Measurements from ENCODE around the gene FBRSL1. TPM values are rescaled to one million over a fixed set of nuclear protein-coding genes. Genes with fewer than 3 reads are reported as not detected.
"Not testable (repeated sequence)": the region's sequence is repeated elsewhere in the genome, so short reads cannot be mapped to it uniquely, and the experiment has no call there.

FBRSL1 gene
- total RNA-seq, 8 experiments from 2014 or later, result 7.1 to 31.6 (median 11.1) TPM

DNA sequence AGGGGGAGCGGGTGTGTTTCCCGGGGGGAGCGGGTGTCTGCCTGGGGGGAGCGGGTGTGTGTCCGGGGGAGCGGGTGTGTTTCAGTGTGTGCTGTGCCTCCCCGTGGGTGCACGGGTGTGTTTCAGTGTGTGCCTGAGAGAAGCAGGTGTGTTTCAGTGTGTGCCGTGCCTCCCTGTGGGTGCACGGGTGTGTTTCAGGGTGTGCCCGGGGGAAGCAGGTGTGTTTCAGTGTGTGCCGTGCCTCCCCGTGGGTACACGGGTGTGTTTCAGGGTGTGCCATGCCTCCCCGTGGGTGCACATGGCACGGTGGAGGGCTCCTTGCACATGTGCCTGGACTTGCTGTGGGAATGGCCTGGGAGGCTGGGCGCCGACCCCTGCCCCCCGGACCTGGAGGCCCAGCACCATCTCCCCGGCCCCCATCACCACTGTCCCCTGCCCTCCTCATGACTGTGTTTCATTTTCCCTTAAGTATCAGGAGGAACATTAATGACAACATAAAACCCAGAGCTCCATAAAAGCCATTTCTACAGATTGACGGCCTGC, 38.7 kb downstream of the FBRSL1 start:
- in situ Hi-C loops (cut with MboI; ENCODE audit: low pct_unique_long_range_greater_than_20kb in 2 of 9, low sequenced_read_pairs in 9 of 9, unreplicated experiment in 9 of 9), result no loop called here
- peak overlapping the region; percentile 84 to 86 for H3K27ac ChIP-seq
- no peak for ATAC-seq (replicated peaks in 6 of 8)
- peaks cover 38 to 43% of the 10 kb centered on the region in 2 donors for H3K4me1 ChIP-seq (replicated peaks in 1 of 2)
- no peak overlapping the region for H3K4me3 ChIP-seq
- WGBS, 10 experiments, result 75 to 100% methylated on average over 1 to 4 of the region's 21 CpGs; no CpG with 5 or more reads in 8 of the 10 experiments

DNA sequence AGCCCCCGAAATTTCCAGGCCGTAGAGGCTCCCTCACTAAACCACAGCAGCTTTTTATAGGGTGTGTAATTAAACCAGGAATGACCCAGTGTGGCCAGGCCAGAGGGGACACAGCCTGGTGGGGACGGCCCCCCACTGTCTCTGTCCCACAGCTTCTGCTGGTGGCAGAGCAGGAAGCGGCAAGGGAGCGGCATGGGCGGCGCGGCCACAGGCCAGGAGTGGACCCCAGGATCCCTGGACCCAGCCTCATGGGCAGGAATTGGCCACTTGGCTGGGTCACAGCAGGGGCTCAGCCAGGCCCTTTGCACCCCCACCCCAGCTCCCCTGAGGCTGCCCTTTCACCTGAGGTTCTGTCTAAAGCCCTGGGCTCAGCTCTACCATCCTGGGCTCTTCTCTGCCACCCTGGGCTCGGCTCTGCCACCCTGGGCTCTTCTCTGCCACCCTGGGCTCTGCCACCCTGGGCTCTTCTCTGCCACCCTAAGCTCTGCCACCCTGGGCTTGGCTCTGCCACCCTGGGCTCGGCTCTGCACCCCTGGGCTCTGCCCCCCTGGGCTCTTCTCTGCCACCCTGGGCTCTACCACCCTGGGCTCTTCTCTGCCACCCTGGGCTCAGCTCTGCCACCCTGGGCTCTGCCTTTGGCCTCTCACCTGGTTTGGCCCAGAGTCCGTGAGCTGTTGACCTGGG, 39.3 kb downstream of the FBRSL1 start:
- in situ Hi-C loops (cut with MboI; ENCODE audit: low pct_unique_long_range_greater_than_20kb in 2 of 9, low sequenced_read_pairs in 9 of 9, unreplicated experiment in 9 of 9), result no loop called here

DNA sequence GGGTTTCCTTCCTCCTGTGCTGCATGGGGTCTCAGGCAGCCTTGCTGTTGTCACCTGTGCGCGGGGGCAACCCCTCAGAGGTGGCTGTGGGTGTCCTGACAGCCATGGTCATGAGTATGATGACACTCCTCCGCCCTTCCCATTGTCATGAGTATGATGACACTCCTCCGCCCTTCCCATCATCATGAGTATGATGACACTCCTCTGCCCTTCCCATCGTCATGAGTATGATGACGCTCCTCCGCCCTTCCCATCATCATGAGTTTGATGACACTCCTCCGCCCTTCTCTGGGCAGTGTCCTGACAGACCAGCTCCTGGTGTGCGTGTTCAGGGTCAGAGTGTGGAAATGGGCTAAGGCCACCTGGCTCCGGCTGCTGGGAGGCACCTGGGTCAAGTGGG, 40.0 kb downstream of the FBRSL1 start:
- Histone ChIP-seq H3K4me3 (no peak overlapping the region), H3K27ac (peak overlapping the region; percentile 84 to 86), H3K4me1 (replicated peaks in 1 of 2) (peaks cover 47 to 55% of the 10 kb centered on the region in 2 donors)
- WGBS, 10 experiments, result 48 to 100% (median 85%) methylated on average over 1 to 6 of the region's 10 CpGs; no CpG with 5 or more reads in 4 of the 10 experiments
- ATAC-seq (replicated peaks in 6 of 8), result peak in 7 of 8 experiments; percentile 61 to 97 (median 78)
- in situ Hi-C loops (cut with MboI; ENCODE audit: low pct_unique_long_range_greater_than_20kb in 2 of 9, low sequenced_read_pairs in 9 of 9, unreplicated experiment in 9 of 9), result no loop called here

More for the DNA sequence above, 39.3 kb downstream of the FBRSL1 start:
- Histone ChIP-seq H3K4me1 (replicated peaks in 1 of 2) (peaks cover 41 to 49% of the 10 kb centered on the region in 2 donors), H3K27ac (peak overlapping the region; percentile 84 to 86), H3K4me3 (no peak overlapping the region)
- ATAC-seq (replicated peaks in 6 of 8), result no peak
- 60 to 100% (median 100%) methylated on average over 1 to 5 of the region's 11 CpGs; no CpG with 5 or more reads in 6 of the 10 experiments for WGBS, 10 experiments

DNA sequence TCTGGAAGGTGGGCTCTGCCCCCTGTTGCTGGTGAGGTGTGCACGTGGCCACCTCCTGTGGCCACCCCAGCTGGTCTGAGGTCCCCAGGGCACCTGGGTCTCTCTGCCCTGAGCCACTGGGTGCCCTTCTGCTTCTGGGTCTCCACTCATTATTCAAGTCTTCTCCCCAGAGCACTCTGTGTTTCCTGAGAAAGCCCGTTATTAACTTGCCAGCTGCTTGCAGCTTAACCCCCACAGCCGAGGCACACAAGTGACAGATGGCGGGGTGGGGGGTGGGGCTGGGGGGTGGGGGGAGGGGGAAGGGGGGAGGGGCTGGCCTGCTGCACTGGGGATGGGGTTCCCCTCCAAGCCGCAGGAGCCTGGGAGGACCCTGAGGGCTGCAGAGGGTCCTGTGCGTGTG, 40.5 kb downstream of the FBRSL1 start:
- WGBS, 10 experiments, result no CpG with 5 or more reads among the region's 6 CpGs
- Histone ChIP-seq H3K4me3 (no peak overlapping the region), H3K4me1 (replicated peaks in 1 of 2) (peaks cover 50 to 58% of the 10 kb centered on the region in 2 donors), H3K27ac (peak overlapping the region; percentile 84 to 86)
- in situ Hi-C loops (cut with MboI; ENCODE audit: low pct_unique_long_range_greater_than_20kb in 2 of 9, low sequenced_read_pairs in 9 of 9, unreplicated experiment in 9 of 9), result no loop called here
- peak in 4 of 8 experiments; percentile 2 to 17 (median 10) for ATAC-seq (replicated peaks in 6 of 8)

DNA sequence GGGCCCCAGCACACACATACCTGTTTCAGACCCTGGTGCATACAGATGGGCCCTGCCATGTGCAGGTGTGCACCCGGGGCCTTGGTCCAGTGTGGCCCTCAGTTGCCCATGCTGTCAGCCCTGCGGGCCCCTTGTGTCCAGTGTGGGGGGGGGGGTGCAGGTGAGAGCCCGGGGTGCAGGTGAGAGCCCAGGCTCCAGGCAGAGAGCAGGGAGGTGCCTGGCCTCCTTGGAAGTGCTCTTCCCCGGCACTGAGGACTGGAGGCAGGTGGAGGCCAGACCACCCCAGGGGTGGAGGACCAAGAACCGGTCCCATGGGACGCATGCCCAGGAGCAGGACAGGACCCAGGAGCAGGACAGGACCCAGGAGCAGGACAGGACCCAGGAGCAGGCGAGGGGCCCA, 40.9 kb downstream of the FBRSL1 start:
- no peak overlapping the region for H3K4me3 ChIP-seq
- peaks cover 53 to 60% of the 10 kb centered on the region in 2 donors for H3K4me1 ChIP-seq (replicated peaks in 1 of 2)
- in situ Hi-C loops (cut with MboI; ENCODE audit: low pct_unique_long_range_greater_than_20kb in 2 of 9, low sequenced_read_pairs in 9 of 9, unreplicated experiment in 9 of 9), result no loop called here
- H3K27ac ChIP-seq, result peak overlapping the region; percentile 17 to 47
- ATAC-seq (replicated peaks in 6 of 8), result no peak
- 40 to 100% methylated on average over 1 to 2 of the region's 7 CpGs; no CpG with 5 or more reads in 8 of the 10 experiments for whole genome bisulfite sequencing, 10 experiments

DNA sequence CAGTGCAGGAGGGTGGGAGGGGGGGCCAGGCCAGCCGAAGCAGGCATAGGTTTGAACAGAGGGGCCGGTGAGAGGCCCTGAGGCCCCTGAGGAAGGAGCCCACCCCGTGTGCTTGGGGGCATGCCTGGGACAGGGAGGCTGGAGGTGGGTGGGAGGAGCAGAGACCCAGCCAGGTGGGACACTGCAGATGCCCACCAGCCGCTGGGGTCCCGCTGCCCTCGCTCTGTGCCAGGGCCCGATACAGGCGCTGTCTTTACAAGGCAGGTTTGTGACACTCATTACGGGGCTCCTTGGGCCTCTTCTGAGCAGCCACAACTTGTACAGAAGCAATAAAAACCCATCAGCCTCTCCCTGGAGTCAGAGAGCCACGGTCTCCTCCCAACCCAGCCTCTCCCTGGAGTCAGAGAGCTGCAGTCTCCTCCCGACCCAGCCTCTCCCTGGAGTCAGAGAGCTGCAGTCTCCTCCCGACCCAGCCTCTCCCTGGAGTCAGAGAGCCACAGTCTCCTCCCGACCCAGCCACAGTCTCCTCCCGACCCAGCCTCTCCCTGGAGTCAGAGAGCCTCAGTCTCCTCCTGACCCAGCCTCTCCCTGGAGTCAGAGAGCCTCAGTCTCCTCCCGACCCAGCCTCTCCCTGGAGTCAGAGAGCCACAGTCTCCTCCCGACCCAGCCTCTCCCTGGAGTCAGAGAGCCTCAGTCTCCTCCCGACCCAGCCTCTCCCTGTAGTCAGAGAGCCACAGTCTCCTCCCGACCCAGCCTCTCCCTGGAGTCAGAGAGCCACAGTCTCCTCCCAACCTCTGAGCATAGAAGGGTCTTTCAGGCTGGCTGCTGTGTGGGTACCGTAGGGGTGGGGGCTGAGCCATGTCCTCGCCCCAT, 43.0 kb downstream of the FBRSL1 start:
- in situ Hi-C loops (cut with MboI; ENCODE audit: low pct_unique_long_range_greater_than_20kb in 2 of 9, low sequenced_read_pairs in 9 of 9, unreplicated experiment in 9 of 9); ATAC-seq (replicated peaks in 6 of 8); H3K27ac ChIP-seq; H3K4me3 ChIP-seq: not testable (repeated sequence)
- H3K4me1 ChIP-seq (replicated peaks in 1 of 2), result peaks cover 49 to 66% of the 10 kb centered on the region in 2 donors
- 93 to 100% methylated on average over 1 to 9 of the region's 20 CpGs; no CpG with 5 or more reads in 8 of the 10 experiments for WGBS, 10 experiments

DNA sequence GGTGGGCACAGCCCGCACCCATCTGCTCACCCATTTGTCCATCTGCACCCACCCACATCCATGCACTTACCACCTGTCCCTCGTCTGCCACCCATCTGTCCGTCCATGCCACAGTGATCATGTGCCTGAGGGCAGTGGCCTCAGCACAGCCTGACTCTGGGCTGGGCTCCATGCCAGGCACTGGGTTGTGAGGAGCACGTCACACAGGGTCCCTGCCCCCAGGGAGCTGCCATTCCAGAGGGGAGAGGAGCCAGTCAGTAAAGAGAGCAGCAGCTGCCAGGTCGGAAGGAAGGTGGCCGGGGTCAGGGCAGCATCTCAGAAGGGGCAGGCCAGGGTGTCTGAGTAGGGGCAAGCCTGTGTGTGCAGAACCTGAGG, 43.6 kb downstream of the FBRSL1 start:
- WGBS, 10 experiments, result 60% methylated on average over 1 of the region's 6 CpGs; no CpG with 5 or more reads in 9 of the 10 experiments
- in situ Hi-C loops (cut with MboI; ENCODE audit: low pct_unique_long_range_greater_than_20kb in 2 of 9, low sequenced_read_pairs in 9 of 9, unreplicated experiment in 9 of 9), result no loop called here

DNA sequence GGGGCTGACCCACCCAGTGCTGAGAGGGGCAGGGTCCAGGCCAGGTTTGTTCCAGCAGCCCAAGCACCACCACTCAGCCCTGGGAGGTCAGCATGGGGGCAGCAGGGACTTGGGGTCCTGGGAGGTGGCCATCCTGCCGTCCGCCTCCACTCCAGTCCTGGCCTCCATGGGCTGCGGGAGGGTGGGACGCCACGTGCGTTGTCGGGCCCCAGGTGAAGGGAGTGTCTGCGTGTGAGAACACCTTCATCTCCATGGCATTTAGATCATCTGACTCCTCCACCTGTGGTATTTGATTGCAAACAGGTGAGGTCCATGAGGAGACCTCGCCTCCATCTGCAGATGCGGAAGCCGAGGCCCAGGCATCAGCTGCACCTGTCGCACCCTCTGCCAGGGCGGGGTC, 44.1 kb downstream of the FBRSL1 start:
- in situ Hi-C loops (cut with MboI; ENCODE audit: low pct_unique_long_range_greater_than_20kb in 2 of 9, low sequenced_read_pairs in 9 of 9, unreplicated experiment in 9 of 9), result no loop called here
- peaks cover 53 to 65% of the 10 kb centered on the region in 2 donors for H3K4me1 ChIP-seq (replicated peaks in 1 of 2)
- no peak overlapping the region for H3K4me3 ChIP-seq
- ATAC-seq (replicated peaks in 6 of 8), result no peak
- no peak overlapping the region for H3K27ac ChIP-seq
- WGBS, 10 experiments, result 90 to 96% methylated on average over 2 to 4 of the region's 13 CpGs; no CpG with 5 or more reads in 8 of the 10 experiments

More for the DNA sequence above, 43.6 kb downstream of the FBRSL1 start:
- Histone ChIP-seq H3K4me3 (no peak overlapping the region), H3K4me1 (replicated peaks in 1 of 2) (peaks cover 55 to 66% of the 10 kb centered on the region in 2 donors), H3K27ac (no peak overlapping the region)
- no peak for ATAC-seq (replicated peaks in 6 of 8)

DNA sequence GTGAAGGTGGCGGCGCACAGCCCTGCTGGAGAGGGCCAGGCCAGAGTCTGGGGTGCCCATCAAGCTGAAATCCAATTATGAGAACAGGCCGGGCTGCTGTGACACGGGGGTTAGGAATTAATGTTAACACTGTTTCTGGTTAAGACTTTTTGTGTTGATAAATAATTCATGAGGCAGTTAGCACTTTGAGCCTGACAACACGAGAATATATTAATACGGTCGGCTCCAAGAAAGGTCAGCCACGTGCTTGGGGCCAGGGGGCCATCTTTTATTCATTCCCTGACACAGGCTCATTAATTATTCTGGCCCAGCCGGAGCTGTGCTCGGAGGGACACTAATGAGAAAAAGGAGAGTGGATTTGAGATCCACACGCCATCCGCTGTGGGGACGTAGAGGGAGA, 45.1 kb downstream of the FBRSL1 start:
- Histone ChIP-seq H3K27ac (peak overlapping the region; percentile 80 to 82), H3K4me3 (no peak overlapping the region), H3K4me1 (replicated peaks in 1 of 2) (peaks cover 44 to 56% of the 10 kb centered on the region in 2 donors)
- 0 to 100% (median 18%) methylated on average over 1 to 10 of the region's 13 CpGs; no CpG with 5 or more reads in 1 of the 10 experiments for WGBS, 10 experiments
- in situ Hi-C loops (cut with MboI; ENCODE audit: low pct_unique_long_range_greater_than_20kb in 2 of 9, low sequenced_read_pairs in 9 of 9, unreplicated experiment in 9 of 9), result no loop called here
- peak in 5 of 8 experiments; percentile 81 to 88 (median 84) for ATAC-seq (replicated peaks in 6 of 8)

DNA sequence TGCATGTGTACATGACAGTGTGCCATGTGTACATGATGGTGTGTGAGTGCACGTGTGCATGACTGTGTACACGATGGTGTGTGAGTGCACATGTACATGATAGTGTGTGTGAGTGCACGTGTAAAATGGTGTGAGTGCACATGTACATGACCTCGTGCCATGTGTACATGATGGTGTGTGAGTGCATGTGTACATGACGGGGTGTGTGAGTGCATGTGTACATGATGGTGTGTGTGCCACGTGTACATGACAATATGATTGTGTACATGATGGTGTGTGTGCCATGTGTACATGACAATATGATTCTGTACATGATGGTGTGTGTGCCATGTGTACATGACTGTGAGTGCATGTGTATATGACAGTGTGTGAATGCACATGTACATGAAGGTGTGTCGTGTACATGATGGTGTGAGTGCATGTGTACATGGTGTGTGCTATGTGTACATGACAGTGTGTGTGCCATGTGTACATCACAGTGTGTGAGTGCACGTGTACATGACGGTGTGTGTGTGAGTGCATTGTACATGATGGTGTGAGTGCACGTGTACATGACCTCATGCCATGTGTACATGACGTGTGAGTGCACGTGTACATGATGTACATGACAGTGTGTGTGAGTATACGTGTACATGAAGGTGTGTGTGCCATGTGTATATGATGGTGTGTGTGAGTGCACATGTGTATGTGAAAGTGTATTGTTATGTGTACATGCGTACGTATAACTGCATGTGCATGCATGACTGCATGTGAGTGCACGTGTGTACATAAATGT, 46.3 kb downstream of the FBRSL1 start:
- ATAC-seq (replicated peaks in 6 of 8), result no peak
- in situ Hi-C loops (cut with MboI; ENCODE audit: low pct_unique_long_range_greater_than_20kb in 2 of 9, low sequenced_read_pairs in 9 of 9, unreplicated experiment in 9 of 9), result no loop called here
- peaks cover 32 to 44% of the 10 kb centered on the region in 2 donors for H3K4me1 ChIP-seq (replicated peaks in 1 of 2)
- H3K4me3 ChIP-seq, result no peak overlapping the region
- H3K27ac ChIP-seq, result peak overlapping the region; percentile 80 to 82
- 80 to 100% (median 93%) methylated on average over 4 to 12 of the region's 16 CpGs; no CpG with 5 or more reads in 2 of the 10 experiments for WGBS, 10 experiments

DNA sequence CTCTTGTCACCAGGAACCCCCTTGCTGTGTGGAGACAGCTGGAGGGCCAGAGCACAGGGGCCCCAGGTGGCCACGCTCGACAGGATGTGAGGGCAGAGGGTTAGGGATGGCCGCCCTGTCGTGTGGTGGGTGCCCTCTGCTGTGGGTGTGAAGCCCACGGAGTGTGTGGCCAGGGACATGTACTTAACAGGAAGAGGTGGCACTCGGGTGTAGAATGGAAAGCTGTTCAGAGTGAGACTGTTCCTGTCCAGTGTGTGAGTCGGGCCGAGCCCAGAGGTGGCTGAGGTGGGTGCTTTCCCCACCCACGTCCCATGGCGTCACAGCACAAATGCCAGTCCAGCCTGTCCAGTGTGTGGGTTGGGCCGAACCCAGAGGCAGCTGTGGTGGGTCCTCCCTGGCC, 47.1 kb downstream of the FBRSL1 start:
- in situ Hi-C loops (cut with MboI; ENCODE audit: low pct_unique_long_range_greater_than_20kb in 2 of 9, low sequenced_read_pairs in 9 of 9, unreplicated experiment in 9 of 9), result no loop called here

More for the DNA sequence above, 47.1 kb downstream of the FBRSL1 start:
- 90 to 100% (median 97%) methylated on average over 4 to 9 of the region's 11 CpGs; no CpG with 5 or more reads in 7 of the 10 experiments for WGBS, 10 experiments
- no peak for ATAC-seq (replicated peaks in 6 of 8)
- no peak overlapping the region for H3K4me3 ChIP-seq
- H3K4me1 ChIP-seq (replicated peaks in 1 of 2), result peaks cover 35 to 52% of the 10 kb centered on the region in 2 donors
- no peak overlapping the region for H3K27ac ChIP-seq

All from motor neuron (in vitro differentiated cells).